Stimulated activated CD4-positive, alpha-beta T cell treated with anti-CD3 and anti-CD28 coated beads, Interleukin-4, amount 100 ng/mL, for 4 hours (primary cell): ENCODE results near the gene KDM8.

Experiments
- DNase-seq, 2 experiments: peaks; one replicate each; pipeline ENCODE4 v3.0.0-alpha.2; 2020

The KDM8 gene

GRCh38 chr16:27203507-27204311 is at the start of gene KDM8:
Gene KDM8 (plus strand): TSS chr16:27203526. CDS start chr16:27210124, 6,598 bp downstream.
- DNase-seq = peak; percentile 98 to 100

- DNase-seq = peak; percentile 56 to 77
Measured at GRCh38 chr16:27154705-27155521, 48.4 kb upstream of the KDM8 start.

DNA sequence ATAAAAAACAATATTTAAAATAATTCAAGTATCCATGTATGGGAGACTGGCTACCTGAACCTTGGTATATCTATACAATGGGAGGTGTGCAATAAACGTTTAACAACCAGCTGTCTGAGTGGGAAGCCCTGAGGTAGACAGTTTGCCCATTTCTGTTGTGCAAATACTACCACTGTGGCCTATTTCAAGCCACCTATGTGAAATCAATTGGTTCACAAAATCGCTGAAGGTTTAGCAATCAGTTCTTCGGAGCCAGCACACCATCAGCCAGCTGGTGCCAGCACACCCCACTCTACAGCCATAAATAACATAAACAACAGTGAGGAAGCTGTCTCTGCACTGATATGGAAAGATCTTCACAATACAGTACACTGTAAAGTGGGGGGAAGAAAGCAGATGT is 46.7 kb upstream of the KDM8 start:
- DNase-seq = no peak

GRCh38 chr16:27161398-27161797 is 41.9 kb upstream of the KDM8 start:
- DNase-seq = no peak

DNA sequence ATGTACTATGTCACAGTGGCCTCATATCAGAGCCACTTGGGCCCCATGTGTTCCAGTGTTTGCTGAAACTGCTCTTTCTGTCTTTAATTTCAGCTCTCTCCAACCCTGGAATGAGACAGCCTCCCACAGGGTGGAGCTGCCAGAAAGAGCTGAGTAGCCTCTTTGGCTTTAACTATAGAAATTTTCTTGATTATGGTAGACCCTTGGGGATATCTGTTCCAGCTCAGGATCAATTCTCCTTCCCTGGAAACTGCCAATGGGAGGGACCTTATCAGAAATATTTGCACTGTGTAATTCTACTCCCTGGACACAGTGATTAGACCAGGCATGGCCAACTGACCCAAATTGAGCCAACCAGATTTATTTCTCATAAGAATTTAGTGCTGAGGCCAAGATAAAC is 39.0 kb upstream of the KDM8 start:
- no peak for DNase-seq

GRCh38 chr16:27165576-27165975 is 37.8 kb upstream of the KDM8 start:
- no peak for DNase-seq

- no peak for DNase-seq
Measured at GRCh38 chr16:27168790-27169189, 34.5 kb upstream of the KDM8 start.

GRCh38 chr16:27169511-27170071 is 33.7 kb upstream of the KDM8 start:
- peak; percentile 24 to 62 for DNase-seq

DNA sequence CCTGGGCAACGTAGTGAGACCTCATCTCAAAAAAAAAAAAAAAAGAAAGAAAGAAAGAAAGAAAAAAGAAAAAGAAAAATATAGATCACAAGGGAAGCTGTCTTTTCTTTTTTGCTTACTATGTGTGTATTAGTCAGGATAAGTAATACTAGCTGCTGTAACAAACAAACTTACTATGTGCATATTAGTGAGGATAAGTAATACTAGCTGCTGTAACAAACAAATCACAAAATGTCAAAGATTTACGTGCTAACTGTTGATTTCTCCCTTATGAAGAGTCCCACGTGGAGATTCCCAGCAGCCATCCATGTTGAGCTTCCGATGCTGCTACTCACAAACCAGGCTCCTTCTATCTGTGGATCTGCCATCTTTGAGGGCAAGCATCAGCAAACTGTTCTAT is 31.7 kb upstream of the KDM8 start:
- DNase-seq = no peak

GRCh38 chr16:27174007-27174406 is 29.3 kb upstream of the KDM8 start:
- DNase-seq = peak in 1 of 2 experiments; percentile 55

DNA sequence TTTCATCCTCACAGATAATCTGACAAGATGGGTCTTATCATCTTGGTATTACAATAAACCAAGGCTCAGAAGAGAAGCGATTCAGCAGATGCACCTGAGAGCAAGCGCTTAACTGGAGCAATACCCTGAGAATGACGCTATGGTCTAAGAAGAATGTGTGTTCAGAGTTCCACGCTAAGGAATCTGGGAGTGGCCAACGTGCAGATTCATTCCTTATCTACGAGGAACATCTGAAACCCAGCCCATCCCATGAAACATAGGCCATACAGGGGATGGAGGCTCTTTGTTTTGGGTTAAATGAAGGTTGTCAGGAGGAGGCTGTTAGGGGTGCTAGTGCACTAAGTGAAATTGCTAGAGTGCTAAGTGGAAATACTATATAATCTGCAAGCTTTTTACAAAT is 28.5 kb upstream of the KDM8 start:
- no peak for DNase-seq

GRCh38 chr16:27175888-27176287 is 27.4 kb upstream of the KDM8 start:
- no peak for DNase-seq

GRCh38 chr16:27177031-27177774 is 26.1 kb upstream of the KDM8 start:
- peak in 1 of 2 experiments; percentile 54 for DNase-seq

DNA sequence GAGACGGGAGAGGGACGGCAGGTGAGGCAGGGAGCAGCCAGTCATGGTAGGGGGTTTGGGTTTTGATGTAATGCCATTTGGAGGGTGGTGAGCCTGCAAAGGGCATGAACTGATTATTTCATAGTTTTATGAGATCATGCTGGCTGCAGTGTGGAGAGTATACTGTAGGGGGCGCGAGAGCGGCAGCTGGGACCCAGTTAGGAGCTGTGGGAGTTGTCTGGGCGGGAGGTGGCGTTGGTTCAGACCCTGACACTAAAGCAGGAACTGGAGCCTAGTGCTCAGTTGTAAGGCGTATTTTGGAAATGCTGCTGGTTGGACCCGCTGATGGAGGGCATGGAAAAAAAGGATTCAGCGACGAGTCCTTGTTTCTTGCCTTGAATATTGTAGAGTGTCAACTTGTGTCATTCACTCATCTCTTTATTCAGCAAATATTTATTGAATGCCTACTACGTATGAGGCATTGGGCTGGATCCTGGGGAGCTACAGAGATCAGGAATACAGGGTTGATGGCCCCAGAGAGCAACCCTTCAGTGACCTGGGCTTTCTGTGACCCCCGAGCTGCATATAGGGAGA is 23.7 kb upstream of the KDM8 start:
- peak; percentile 75 to 81 for DNase-seq

- DNase-seq = no peak
Measured at GRCh38 chr16:27181019-27181790, 22.1 kb upstream of the KDM8 start.

GRCh38 chr16:27182906-27183405 is 20.4 kb upstream of the KDM8 start:
- DNase-seq = no peak

DNA sequence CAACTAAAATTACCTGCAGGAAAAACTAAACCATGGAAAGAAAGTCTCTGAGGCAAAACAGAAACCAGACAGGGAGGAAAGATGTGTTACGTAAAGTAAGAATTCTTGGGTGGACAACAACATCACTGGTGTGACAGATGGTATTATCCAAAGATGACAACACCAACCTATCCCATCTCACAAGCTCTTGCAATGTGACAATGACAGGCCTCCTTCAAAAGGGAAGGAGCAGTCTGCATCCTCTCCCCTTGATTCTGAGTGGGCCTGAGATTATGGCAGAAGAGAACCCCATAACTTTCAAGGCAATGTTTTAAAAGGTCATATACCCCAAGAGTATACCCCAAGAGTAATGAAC is 17.6 kb upstream of the KDM8 start:
- no peak for DNase-seq

- DNase-seq = no peak
Measured at GRCh38 chr16:27188633-27189032, 14.7 kb upstream of the KDM8 start.

DNA sequence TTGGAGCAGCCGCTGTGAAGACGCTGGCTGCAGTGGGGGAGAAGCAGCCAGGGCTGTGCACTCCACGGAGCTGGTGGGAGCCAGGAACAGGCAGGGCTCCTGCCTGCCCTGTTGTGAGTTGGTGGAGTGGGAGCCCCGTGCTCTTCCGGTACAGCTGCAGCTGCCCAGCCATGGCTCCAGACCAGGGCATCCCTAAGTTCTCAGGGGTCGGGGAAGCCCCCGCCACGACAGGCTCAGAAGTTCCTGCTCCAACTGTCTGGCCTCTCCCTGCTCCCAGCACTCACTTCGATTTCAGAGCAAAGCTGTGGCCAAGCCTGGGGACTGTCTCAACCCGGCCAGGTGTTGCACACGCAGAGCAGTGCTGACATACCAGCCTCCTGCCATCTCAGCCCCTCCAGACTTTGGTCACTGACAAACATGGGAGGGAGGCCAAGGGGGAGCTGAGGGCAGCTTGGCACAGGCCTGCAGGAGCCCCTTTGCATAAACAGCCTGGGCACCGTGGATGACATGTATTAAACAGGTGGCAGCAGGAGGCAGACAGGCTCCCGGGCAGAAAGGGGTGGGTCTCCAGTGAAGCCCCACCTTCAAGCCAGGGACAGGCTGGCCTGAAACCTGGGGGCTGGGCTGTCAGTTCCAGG is 13.9 kb upstream of the KDM8 start:
- DNase-seq = no peak

GRCh38 chr16:27190316-27190871 is 12.9 kb upstream of the KDM8 start:
- no peak for DNase-seq
